HL-60 (cell line): ENCODE measurements around the gene MEF2C.

Source experiments
- DNase-seq, 2 experiments: peaks; one replicate each; pipeline ENCODE4 v3.0.0-alpha.2; 2010 to 2020; ENCODE audit warnings: low read depth in 1 of 2, low spot score in 1 of 2
- H3K27ac ChIP-seq: fragments of 250-450 bp; sonication (Bioruptor Pico); replicated peaks from 2 replicates; pipeline ENCODE4 v1.5.1; 2020; ENCODE audit warnings: mild to moderate bottlenecking, moderate library complexity
- H3K27me3 ChIP-seq: fragments of 250-450 bp; sonication (Bioruptor Pico); 2 replicates; pipeline ENCODE4 v1.5.1; 2021; ENCODE audit warnings: mild to moderate bottlenecking, moderate library complexity; ENCODE audit not compliant: insufficient read depth, poor library complexity, severe bottlenecking
- H3K4me3 ChIP-seq: replicated peaks from 2 replicates; pipeline ENCODE4 v1.5.1; 2011; ENCODE audit warnings: mild to moderate bottlenecking, control low read depth, low read length; ENCODE audit not compliant: insufficient read depth
- CTCF ChIP-seq: IDR thresholded peaks from one replicate; pipeline ENCODE4 v1.5.1; 2011; ENCODE audit warnings: low read length, control low read depth, inconsistent platforms; ENCODE audit not compliant: insufficient read depth
- GABPA ChIP-seq: IDR thresholded peaks from 2 replicates; pipeline ENCODE4 v1.6.1; 2012; ENCODE audit warnings: low read depth
- POLR2AphosphoS5 ChIP-seq: IDR thresholded peaks from 2 replicates; pipeline ENCODE4 v1.6.1; 2012; ENCODE audit warnings: low read depth
- SPI1 ChIP-seq: IDR thresholded peaks from 2 replicates; pipeline ENCODE4 v1.6.1; 2012; ENCODE audit warnings: low read depth, mild to moderate bottlenecking, borderline replicate concordance
- TF ChIP-seq, protein P1 (sequence below): IDR thresholded peaks from 2 replicates; pipeline ENCODE4 v1.6.1; 2012; ENCODE audit warnings: low read depth; ENCODE audit not compliant: insufficient replicate concordance

MEF2C gene

GRCh38 chr5:88696466-88696865, 186.5 kb downstream of the MEF2C start:
- no peak overlapping the region for H3K27ac ChIP-seq
- peaks cover 3% of the 10 kb centered on the region for H3K27me3 ChIP-seq
- TF ChIP-seq GABPA (no peak), POLR2AphosphoS5 (no peak), CTCF (no peak), SPI1 (no peak)
- TF ChIP-seq, protein P1, sequence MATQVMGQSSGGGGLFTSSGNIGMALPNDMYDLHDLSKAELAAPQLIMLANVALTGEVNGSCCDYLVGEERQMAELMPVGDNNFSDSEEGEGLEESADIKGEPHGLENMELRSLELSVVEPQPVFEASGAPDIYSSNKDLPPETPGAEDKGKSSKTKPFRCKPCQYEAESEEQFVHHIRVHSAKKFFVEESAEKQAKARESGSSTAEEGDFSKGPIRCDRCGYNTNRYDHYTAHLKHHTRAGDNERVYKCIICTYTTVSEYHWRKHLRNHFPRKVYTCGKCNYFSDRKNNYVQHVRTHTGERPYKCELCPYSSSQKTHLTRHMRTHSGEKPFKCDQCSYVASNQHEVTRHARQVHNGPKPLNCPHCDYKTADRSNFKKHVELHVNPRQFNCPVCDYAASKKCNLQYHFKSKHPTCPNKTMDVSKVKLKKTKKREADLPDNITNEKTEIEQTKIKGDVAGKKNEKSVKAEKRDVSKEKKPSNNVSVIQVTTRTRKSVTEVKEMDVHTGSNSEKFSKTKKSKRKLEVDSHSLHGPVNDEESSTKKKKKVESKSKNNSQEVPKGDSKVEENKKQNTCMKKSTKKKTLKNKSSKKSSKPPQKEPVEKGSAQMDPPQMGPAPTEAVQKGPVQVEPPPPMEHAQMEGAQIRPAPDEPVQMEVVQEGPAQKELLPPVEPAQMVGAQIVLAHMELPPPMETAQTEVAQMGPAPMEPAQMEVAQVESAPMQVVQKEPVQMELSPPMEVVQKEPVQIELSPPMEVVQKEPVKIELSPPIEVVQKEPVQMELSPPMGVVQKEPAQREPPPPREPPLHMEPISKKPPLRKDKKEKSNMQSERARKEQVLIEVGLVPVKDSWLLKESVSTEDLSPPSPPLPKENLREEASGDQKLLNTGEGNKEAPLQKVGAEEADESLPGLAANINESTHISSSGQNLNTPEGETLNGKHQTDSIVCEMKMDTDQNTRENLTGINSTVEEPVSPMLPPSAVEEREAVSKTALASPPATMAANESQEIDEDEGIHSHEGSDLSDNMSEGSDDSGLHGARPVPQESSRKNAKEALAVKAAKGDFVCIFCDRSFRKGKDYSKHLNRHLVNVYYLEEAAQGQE: no peak
- no peak overlapping the region for H3K4me3 ChIP-seq
- DNase-seq: no peak

DNA sequence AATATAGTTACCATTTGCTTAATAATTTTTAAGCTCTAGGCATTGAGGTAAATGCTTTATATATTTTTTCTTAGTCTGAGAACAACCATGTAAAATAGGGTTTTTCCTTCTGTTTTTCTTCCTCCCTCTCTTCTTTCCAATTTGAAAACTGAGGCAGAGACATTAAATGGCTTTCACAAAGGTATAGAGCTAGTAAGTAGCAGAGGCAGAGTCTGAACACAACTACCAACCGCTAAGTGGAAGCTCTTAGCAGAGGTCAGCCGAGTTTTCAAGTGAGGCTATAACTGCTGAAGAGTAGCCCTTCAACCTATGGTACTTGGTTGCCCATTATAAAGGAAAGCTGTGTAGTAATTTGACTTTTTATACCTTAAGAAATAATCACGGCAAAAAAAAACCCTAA, 187.1 kb downstream of the MEF2C start:
- DNase-seq: no peak
- Histone ChIP-seq H3K27me3 (peaks cover 3% of the 10 kb centered on the region), H3K27ac (no peak overlapping the region), H3K4me3 (no peak overlapping the region)
- TF ChIP-seq, protein P1: no peak
- TF ChIP-seq SPI1 (no peak), GABPA (no peak), CTCF (no peak), POLR2AphosphoS5 (no peak)

GRCh38 chr5:88695232-88695631, 187.8 kb downstream of the MEF2C start:
- H3K27me3 ChIP-seq: peaks cover 3% of the 10 kb centered on the region
- H3K27ac ChIP-seq: no peak overlapping the region

More at GRCh38 chr5:88695232-88695631, 187.8 kb downstream of the MEF2C start:
- no peak overlapping the region for H3K4me3 ChIP-seq
- TF ChIP-seq POLR2AphosphoS5 (no peak), CTCF (no peak), SPI1 (no peak), GABPA (no peak)
- TF ChIP-seq, protein P1: no peak
- DNase-seq: no peak
